ENCODE data around the gene MIP.

DNA sequence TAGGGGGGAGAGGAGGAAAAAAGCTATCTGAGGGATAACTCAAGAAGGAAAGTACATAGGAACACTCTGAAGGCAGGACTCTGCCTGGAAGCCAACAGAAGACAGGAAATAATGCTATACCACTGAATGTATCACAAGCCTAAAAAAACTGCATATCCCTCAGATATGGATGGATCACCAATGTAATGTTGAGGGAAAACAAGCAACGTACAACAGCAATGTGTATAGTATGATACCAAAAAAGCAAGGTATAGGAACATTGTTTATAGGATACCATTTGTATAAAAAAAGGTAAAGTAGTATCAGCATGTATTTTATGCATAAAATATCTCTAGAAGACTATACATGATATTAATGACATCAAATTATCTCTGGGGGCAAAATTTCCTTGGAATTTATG, 30.1 kb upstream of the MIP start:
- TF ChIP-seq TCF4 (CRISPR knock-in tag; IDR thresholded peaks at IDR 0.05; ENCODE audit: borderline replicate concordance) = no peak
- no peak for TF ChIP-seq ESRRG (CRISPR knock-in tag; IDR thresholded peaks at IDR 0.05)
- no peak for TF ChIP-seq POU6F1 (CRISPR knock-in tag; IDR thresholded peaks at IDR 0.05; ENCODE audit: borderline replicate concordance, low read depth)
- TF ChIP-seq ZFP30 (CRISPR knock-in tag; IDR thresholded peaks at IDR 0.05) = no peak
- TF ChIP-seq SNAI2 (CRISPR knock-in tag; IDR thresholded peaks at IDR 0.05) = no peak
- TF ChIP-seq, protein P1, sequence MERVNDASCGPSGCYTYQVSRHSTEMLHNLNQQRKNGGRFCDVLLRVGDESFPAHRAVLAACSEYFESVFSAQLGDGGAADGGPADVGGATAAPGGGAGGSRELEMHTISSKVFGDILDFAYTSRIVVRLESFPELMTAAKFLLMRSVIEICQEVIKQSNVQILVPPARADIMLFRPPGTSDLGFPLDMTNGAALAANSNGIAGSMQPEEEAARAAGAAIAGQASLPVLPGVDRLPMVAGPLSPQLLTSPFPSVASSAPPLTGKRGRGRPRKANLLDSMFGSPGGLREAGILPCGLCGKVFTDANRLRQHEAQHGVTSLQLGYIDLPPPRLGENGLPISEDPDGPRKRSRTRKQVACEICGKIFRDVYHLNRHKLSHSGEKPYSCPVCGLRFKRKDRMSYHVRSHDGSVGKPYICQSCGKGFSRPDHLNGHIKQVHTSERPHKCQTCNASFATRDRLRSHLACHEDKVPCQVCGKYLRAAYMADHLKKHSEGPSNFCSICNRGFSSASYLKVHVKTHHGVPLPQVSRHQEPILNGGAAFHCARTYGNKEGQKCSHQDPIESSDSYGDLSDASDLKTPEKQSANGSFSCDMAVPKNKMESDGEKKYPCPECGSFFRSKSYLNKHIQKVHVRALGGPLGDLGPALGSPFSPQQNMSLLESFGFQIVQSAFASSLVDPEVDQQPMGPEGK (CRISPR knock-in tag; IDR thresholded peaks at IDR 0.05; ENCODE audit: borderline replicate concordance) = no peak
- no peak for TF ChIP-seq TSHZ2 (CRISPR knock-in tag; IDR thresholded peaks at IDR 0.05)
- no peak for TF ChIP-seq ZFP3 (CRISPR knock-in tag; IDR thresholded peaks at IDR 0.05)
- no peak for TF ChIP-seq ZNF8 (CRISPR knock-in tag; IDR thresholded peaks at IDR 0.05)

Data from SK-N-SH treated with all-trans-retinoic acid at 6 μM for 48 hours (cell line).